Keratinocyte (primary cell): ENCODE results near the gene GRK6. TPM values are rescaled to one million over a fixed set of nuclear protein-coding genes. Genes with fewer than 3 reads are reported as not detected.

ENCODE experiments used
- DNase-seq: peaks from one replicate; pipeline ENCODE4 v3.0.0-alpha.2; 2011; ENCODE audit warnings: low read depth, missing footprints, low spot score
- FAIRE-seq: peaks from 2 replicates; lab custom pipeline; 2011; peaks lifted over from hg19 to GRCh38; lab: Jason Lieb, UNC
- H2AFZ ChIP-seq: 2 replicates; pipeline ENCODE4 v1.6.0; 2012; ENCODE audit warnings: low read length, control low read depth, inconsistent platforms; ENCODE audit not compliant: control insufficient read depth
- H3K27ac ChIP-seq: 2 replicates; pipeline ENCODE4 v1.5.1; 2011; ENCODE audit warnings: low read length; ENCODE audit not compliant: control insufficient read depth, insufficient read depth
- H3K27me3 ChIP-seq: 3 replicates; pipeline ENCODE4 v1.6.0; 2011; ENCODE audit warnings: low read length; ENCODE audit not compliant: control insufficient read depth, insufficient read depth; ENCODE audit errors: extremely low read depth
- H3K36me3 ChIP-seq, 2 experiments: 2 replicates in 1 of 2; 3 replicates in 1 of 2; pipeline ENCODE4 v1.5.1; 2011; ENCODE audit warnings: low read length in 2 of 2, mild to moderate bottlenecking in 1 of 2; ENCODE audit not compliant: control insufficient read depth in 2 of 2, insufficient read depth in 2 of 2; ENCODE audit errors: extremely low read depth in 1 of 2
- H3K4me1 ChIP-seq: 3 replicates; pipeline ENCODE4 v1.5.1; 2011; ENCODE audit warnings: low read length; ENCODE audit not compliant: control insufficient read depth, insufficient read depth; ENCODE audit errors: extremely low read depth
- H3K4me2 ChIP-seq: 3 replicates; pipeline ENCODE4 v1.6.0; 2011; ENCODE audit warnings: low read depth, low read length; ENCODE audit not compliant: control insufficient read depth, insufficient read depth; ENCODE audit errors: extremely low read depth
- H3K4me3 ChIP-seq, 3 experiments: fragments of 200-600 bp in 1 of 3; sonication (generic) in 1 of 3; 2 replicates in 2 of 3; 3 replicates in 1 of 3; pipeline ENCODE4 v1.5.1; 2011 to 2016; ENCODE audit warnings: low read length in 3 of 3, mild to moderate bottlenecking in 3 of 3, control low read depth in 2 of 3, inconsistent platforms in 1 of 3, low read depth in 1 of 3, mixed read lengths in 1 of 3, mixed run types in 1 of 3, moderate library complexity in 1 of 3; ENCODE audit not compliant: control insufficient read depth in 2 of 3, insufficient read depth in 2 of 3; ENCODE audit errors: extremely low read depth in 1 of 3
- H3K79me2 ChIP-seq: 2 replicates; pipeline ENCODE4 v1.6.0; 2012; ENCODE audit warnings: low read length; ENCODE audit not compliant: control insufficient read depth, insufficient read depth
- H3K9ac ChIP-seq: 3 replicates; pipeline ENCODE4 v1.6.0; 2011; ENCODE audit warnings: low read length; ENCODE audit not compliant: control insufficient read depth, insufficient read depth; ENCODE audit errors: extremely low read depth
- H3K9me1 ChIP-seq: 3 replicates; pipeline ENCODE4 v1.6.0; 2011; ENCODE audit warnings: low read length; ENCODE audit not compliant: control insufficient read depth, insufficient read depth; ENCODE audit errors: extremely low read depth
- H3K9me3 ChIP-seq: 2 replicates; pipeline ENCODE4 v1.5.1; 2012; ENCODE audit warnings: low read depth, low read length; ENCODE audit not compliant: control insufficient read depth
- H4K20me1 ChIP-seq: 3 replicates; pipeline ENCODE4 v1.6.0; 2011; ENCODE audit warnings: low read length; ENCODE audit not compliant: control insufficient read depth, insufficient read depth; ENCODE audit errors: extremely low read depth
- CTCF ChIP-seq, 3 experiments: IDR thresholded peaks in 1 of 3; conservative IDR thresholded peaks in 1 of 3; optimal IDR thresholded peaks in 1 of 3; 2 replicates in 2 of 3; 3 replicates in 1 of 3; pipeline versions ENCODE3 to v1.5.1; 2011; ENCODE audit warnings: low read length in 3 of 3, mild to moderate bottlenecking in 3 of 3, moderate library complexity in 2 of 3, control low read depth in 1 of 3, inconsistent platforms in 1 of 3; ENCODE audit not compliant: insufficient read depth in 2 of 3; ENCODE audit errors: extremely low read depth in 1 of 3
- EZH2 ChIP-seq: IDR thresholded peaks from one replicate; pipeline ENCODE4 v1.6.1; 2012; ENCODE audit warnings: inconsistent platforms, mild to moderate bottlenecking, low read length, moderate library complexity
- dilution Hi-C: fragments of 300-500 bp; cut with MboI; formaldehyde crosslinking; loops from one replicate; pipeline ENCODE4 v1.7.0; 2020; ENCODE audit warnings: low sequenced_read_pairs; ENCODE audit not compliant: extremely low pct_ligation_motif_present
- polyA plus RNA-seq, 5 experiments: library from polyadenylated mRNA; depleted of rRNA in 3 of 5; stranded (reverse) in 3 of 5; stranded (forward) in 1 of 5; unstranded in 1 of 5; fragments of >200 nt; gene quantifications; 1 replicate in 1 of 5; 2 replicates in 3 of 5; 3 replicates in 1 of 5; pipeline versions ENCODE4 v1.2.1 to v1.2.3, GENCODE V29; 2011 to 2012; ENCODE audit warnings: missing spikeins in 2 of 5, low read depth in 1 of 5, low replicate concordance in 1 of 5

GRK6 gene
- polyA plus RNA-seq, 1 donor (not counting 4 experiments of a cell fraction or from before 2014, with no cell fraction given): 29.9 TPM

GRCh38 chr5:177470759-177471536 is 44.5 kb downstream of the GRK6 start:
- peaks cover 23% of the 10 kb centered on the region for H3K79me2 ChIP-seq
- no peaks in the 10 kb centered on the region for H3K27me3 ChIP-seq
- H3K4me2 ChIP-seq: peak overlapping the region; percentile 79
- H2AFZ ChIP-seq: no peak overlapping the region
- DNase-seq (no peak), FAIRE-seq (peak; percentile 82)
- H3K9ac ChIP-seq: no peak overlapping the region
- H3K4me3 ChIP-seq: no peak overlapping the region
- H3K9me3 ChIP-seq: no peaks in the 10 kb centered on the region
- no peak for TF ChIP-seq EZH2
- dilution Hi-C loops: no loop called here
- peaks cover 35% of the 10 kb centered on the region for H3K4me1 ChIP-seq
- H3K36me3 ChIP-seq: peaks cover 7 to 15% of the 10 kb centered on the region in 2 experiments
- H4K20me1 ChIP-seq: peaks cover 16% of the 10 kb centered on the region
- H3K27ac ChIP-seq: no peak overlapping the region
- H3K9me1 ChIP-seq: peaks cover 10% of the 10 kb centered on the region

GRCh38 chr5:177471610-177472356 is 45.3 kb downstream of the GRK6 start:
- Histone ChIP-seq H3K27ac (no peak overlapping the region), H3K79me2 (peaks cover 23% of the 10 kb centered on the region), H4K20me1 (peaks cover 16% of the 10 kb centered on the region), H3K36me3 (peaks cover 6 to 7% of the 10 kb centered on the region in 2 experiments), H3K9ac (peak overlapping the region; percentile 68), H3K27me3 (no peaks in the 10 kb centered on the region), H2AFZ (no peak overlapping the region), H3K4me2 (peak overlapping the region; percentile 79), H3K9me3 (no peaks in the 10 kb centered on the region), H3K9me1 (peaks cover 10% of the 10 kb centered on the region), H3K4me3 (peak overlapping the region; percentile 60 to 79 (median 77)), H3K4me1 (peaks cover 35% of the 10 kb centered on the region)
- dilution Hi-C loops: no loop called here
- FAIRE-seq: no peak
- no peak for TF ChIP-seq EZH2
- no peak for TF ChIP-seq CTCF (optimal IDR thresholded peaks at IDR 0.05 in 1 of 3, IDR thresholded peaks at IDR 0.05 in 1 of 3, conservative IDR thresholded peaks at IDR 0.05 in 1 of 3; ENCODE audit: extremely low read depth in 1 of 3, insufficient read depth in 2 of 3, low read length in 3 of 3)
- no peak for DNase-seq
